ENCODE measurements around the gene RAET1E.
"Not testable (repeated sequence)": the region's sequence is repeated elsewhere in the genome, so short reads cannot be mapped to it uniquely, and the experiment has no call there.

Gene RAET1E, protein sequence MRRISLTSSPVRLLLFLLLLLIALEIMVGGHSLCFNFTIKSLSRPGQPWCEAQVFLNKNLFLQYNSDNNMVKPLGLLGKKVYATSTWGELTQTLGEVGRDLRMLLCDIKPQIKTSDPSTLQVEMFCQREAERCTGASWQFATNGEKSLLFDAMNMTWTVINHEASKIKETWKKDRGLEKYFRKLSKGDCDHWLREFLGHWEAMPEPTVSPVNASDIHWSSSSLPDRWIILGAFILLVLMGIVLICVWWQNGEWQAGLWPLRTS

DNA sequence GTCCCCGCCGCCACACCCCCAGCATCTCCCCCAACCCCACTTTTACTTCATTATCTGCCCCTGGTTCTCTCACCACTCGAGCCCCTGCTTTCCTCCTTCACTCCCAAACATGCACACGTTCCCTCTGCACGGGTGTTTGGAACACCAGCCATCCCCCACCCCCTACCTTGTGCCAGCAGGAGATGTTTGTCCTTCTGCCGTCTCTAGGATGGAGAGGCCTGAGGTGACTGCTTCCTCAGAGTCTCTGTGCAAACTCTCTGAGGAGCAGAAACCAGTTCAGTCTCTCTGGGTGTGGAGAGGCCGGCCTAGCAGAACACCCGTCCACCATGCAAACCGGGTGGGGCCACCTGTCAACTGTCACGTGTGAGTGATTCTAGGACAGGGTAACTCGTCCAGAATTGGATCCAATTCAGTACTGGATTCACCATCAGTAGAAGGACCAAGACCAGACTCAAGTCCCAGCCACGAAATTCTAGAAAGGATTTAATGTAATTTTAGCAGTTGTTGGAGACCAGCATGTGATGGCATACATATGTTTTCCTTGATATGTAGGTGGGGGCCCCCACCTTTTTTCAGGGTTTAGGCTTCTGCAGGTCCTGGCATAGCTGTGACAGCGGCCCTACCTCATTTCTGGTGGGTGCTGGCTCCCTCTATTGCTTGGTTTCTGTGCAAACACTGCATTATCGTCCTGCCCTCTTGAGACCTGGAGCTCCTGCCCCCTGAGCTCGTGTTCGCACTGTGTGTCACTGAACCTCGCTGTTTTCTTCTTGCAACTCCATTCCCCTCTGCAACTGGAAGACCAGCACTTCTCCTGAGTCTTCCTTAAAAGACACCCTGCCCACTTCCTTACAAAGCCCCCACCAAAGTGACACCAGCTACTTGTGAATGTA is at the start of gene RAET1E:
Gene RAET1E, minus strand, starts transcription at position 259 of the 890 bp plus-strand sequence. CDS start 7,212 bp downstream, outside the sequence.
- no peak for DNase-seq (ENCODE audit: low spot score)

DNA sequence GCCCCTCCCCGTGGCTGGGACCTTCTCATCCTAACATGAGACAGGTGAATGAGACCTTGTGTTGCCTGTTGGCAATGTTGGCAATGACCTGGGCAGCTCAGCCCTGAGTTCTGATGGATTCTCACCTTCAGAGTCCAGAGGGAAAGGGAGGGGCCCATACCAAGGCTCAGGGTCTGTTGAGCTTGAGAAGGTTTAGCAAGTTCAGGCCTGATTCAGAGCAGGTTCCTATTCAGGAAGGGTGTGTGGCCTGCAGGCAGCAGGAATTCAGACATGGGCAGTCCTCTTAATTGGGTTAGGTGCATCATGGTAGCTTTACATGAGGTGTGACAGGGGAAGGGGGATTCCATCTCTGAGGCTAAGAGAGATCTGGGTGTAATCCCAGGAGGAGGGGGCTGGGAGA is 49.6 kb upstream of the RAET1E start:
- not testable (repeated sequence) for DNase-seq (ENCODE audit: low spot score)

DNA sequence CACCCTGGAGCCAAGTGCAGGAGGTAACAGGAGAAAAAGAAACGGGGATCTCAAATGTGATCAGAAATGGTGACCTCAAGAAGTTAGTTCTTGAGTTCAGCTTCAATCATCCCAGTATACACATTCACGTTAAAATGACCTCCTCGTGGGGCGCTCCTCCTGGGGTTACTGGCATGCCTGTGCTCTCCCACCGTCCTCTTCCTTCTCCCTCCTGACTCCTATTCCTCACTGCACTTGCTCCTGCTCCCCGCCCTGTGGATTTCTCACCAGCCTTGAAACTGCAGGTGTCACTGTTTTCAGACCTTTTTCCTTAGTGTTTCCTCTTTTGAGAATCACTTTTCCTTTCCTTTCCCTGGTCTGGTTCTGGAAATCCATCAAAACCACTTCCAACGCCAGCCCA is 48.7 kb upstream of the RAET1E start:
- not testable (repeated sequence) for DNase-seq (ENCODE audit: low spot score)

DNA sequence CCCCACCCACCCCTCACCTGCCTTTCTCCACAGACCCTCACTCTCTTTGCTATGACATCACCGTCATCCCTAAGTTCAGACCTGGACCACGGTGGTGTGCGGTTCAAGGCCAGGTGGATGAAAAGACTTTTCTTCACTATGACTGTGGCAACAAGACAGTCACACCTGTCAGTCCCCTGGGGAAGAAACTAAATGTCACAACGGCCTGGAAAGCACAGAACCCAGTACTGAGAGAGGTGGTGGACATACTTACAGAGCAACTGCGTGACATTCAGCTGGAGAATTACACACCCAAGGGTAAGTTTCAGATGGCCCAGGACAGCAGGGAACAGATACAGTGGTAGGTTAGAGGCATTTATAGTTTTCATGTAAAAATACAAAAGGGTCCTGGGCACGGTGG is 47.4 kb upstream of the RAET1E start:
- not testable (repeated sequence) for DNase-seq (ENCODE audit: low spot score)

DNA sequence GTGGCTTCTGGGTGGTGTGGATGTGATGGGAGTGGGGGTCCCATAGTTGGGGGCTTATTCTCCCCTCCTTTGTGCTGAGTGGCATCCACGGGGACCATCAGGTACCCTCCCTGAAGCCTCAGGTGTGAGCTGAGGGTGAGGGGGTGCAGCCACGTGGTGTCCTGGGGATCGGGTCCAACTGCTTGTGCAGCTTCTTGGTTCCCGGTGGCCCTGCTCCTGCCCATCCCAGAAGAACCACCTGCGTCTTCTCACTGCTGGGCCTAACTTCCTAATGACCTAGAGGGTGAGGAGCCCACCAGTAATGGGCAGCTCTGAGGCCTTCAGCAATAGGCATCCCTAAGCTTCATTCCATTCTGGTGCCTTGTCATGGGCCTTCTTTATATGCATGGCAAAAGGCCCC is 45.4 kb upstream of the RAET1E start:
- not testable (repeated sequence) for DNase-seq (ENCODE audit: low spot score)

DNA sequence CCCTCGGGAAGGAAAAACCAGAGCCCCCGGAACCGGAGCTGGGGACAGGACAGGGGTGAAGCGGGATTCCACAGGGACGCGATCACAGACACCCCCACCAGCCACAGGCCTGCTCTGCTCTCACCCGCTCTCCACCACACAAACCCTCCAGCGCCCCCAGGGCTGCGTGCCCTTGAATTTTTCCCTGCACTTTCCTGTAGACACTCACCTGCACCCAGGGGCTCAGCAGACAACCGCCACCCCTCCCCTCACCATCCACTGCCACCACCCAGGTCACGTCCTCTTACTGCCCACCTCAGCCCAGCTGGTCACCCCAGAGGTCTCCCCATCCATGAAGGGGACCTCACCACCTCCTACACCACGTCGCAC is 44.5 kb upstream of the RAET1E start:
- DNase-seq (ENCODE audit: low spot score): no peak

DNA sequence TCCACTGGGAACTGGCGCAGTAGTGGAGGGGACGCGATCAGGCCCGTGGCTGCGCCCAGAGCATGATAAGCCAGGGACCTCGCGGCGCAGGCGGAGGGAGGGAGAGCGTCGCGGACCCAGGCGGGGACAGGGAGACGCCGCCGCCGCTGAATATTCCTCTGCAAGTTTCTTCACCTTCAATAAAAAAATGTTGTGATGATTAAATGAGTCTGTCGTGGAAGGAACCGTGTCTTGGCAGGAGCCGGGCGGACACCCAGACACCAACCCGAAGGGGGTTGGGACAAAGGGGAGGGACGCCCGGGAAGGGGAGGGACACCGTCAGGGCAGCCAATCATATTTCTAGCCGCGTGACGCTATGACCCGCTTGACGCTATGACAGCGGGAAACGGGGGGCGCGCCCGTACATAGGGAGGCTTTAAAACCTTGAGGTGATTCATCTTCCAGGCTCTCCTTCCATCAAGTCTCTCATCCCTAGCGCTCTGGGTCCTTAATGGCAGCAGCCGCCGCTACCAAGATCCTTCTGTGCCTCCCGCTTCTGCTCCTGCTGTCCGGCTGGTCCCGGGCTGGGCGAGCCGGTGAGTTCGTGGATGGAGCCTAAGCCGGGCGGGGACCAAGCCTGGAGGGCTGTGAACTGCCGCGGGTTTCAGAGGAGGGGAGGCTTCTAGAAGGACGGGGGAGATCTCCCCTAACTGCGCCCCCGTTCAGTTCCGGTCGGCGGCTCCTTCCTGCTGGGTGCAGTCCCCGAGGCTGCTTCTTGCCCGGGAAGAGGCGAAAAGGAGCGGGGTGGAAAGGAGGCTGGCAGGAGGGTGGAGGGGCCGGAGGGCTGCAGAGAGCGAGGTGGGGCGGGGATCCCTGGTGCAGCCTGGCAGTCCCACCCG is 43.9 kb upstream of the RAET1E start, which contains the start of gene ULBP2:
Gene ULBP2, plus strand, starts transcription at position 432 of the 878 bp plus-strand sequence. Its CDS starts 59 bp downstream, at position 491.
- DNase-seq (ENCODE audit: low spot score): peak; percentile 65

DNA sequence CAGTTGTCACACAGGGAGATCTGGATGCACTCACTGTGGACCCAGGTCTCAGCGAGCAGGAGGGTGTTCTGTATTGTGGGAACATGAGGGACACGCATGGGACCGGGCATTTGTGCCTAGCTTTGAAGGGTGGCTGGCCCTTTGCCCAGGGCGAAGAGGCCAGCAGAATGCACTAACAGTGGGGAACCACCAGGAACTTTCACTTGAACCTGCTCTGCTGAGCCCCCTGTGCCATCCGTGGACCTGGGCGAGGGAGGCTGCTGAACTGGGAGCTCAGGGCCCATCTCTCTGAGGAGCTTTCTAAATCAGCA is 42.7 kb upstream of the RAET1E start:
- no peak for DNase-seq (ENCODE audit: low spot score)

DNA sequence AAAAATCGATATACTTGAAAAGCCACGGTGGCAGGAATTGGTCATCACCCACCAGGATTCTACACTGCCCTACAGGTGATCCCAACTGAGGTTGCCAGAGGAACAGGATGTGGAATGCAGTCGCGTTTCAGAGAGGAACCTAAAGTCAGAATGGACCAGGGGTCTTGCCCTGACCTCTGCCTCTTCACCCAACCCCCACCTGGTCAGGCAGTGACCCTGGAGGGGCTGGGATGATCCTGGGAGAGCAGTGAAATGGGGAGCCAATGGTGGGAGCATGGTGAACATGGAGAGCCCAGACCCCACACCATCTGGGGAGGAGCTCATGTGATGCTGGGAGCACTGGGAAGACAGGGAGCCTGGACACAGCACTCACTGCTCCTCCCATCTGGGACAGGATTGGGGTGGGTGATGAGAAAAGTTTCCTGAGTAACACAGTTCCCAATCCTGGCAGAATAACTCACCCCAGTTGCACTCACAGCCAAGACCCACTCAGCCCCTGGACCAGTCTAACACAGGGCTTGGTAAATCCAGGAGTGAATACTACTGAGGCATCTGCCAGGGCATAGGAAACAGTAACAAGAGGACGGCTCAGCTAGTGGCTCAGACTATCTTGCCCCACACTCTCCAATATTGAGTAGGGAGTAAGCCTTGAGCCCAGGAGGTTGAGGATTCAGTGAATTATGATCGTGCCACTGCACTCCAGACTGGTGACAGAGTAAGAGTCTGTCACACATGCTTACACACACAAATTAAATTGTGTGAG is 42.2 kb upstream of the RAET1E start:
- no peak for DNase-seq (ENCODE audit: low spot score)

DNA sequence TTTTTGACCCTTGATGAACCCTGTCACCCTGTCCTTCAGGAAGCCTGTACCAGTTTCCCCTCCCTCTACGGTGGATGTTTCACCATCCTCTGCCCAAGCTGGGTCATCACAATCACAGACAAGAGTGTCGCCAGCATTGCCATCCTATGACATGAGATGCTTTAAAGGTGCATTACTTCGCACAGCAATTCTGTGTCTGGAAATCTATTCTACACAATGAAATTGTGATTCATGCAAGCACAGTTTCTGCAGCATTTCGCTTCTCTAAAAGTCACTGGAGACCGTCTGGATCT is 41.4 kb upstream of the RAET1E start:
- DNase-seq (ENCODE audit: low spot score): no peak

DNA sequence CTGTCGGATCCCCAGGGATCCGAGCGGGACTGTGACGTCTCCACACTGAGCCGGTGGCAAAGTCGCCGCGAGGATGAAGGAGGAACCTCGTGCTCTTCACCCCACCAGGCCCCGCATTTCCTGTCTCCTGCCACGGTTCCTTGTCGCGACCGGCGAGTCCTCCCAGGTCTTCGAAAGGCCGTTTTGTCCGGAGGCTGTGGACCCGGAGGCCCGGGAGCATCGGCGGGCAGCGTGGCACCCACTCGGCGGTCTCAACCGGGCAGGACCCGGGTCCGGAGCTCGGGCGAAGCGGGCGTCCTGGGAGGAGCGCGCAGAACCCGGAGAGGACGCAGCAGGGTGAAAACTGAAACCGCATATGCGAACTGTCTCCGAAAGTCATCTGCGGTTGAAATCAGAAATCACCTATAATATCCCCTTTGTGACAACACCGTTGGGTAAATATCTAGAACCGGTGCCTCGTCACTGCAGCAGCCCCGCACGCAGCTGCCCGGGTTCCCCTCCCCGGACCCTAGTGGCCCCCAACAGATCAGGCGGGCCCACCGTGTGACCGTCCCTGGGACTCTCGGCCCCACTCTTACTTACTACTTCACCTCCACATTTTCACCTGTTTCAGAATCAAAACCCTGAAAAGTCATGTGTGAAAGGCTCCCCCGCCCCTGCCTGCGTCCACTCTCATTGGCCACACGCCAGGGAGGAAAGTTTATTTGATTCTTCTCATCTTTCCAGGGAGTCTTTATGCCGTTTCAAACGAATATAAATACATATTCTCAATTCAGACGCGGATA is 40.9 kb upstream of the RAET1E start:
- DNase-seq (ENCODE audit: low spot score): no peak

DNA sequence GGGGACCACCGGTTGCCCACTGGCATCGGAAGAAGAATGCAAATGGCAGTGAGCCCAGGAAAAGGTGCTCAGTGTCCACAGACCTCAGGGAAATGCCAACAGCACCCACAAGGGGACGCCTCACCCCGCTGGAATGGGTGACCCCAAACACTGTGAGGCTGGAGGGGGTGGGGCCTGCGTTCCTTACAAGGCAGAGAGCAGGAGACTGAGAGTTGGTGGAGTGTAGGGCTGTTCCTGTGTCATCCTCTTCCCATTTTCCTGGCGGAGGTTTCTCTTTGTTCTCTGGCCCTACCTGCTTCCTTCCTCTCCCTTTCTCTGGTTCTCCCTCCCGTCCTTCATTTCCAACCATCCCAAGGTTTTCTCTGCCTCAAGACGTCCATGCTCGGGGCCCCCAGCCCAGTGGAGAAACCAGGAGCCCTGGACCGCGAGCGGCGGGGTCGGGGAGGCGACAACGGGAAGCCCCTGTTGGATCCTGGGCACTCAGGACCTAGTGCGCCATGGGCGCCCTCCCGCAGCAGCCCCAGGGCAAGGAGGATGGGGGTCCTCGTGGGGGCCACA is 40.2 kb upstream of the RAET1E start:
- not testable (repeated sequence) for DNase-seq (ENCODE audit: low spot score)

DNA sequence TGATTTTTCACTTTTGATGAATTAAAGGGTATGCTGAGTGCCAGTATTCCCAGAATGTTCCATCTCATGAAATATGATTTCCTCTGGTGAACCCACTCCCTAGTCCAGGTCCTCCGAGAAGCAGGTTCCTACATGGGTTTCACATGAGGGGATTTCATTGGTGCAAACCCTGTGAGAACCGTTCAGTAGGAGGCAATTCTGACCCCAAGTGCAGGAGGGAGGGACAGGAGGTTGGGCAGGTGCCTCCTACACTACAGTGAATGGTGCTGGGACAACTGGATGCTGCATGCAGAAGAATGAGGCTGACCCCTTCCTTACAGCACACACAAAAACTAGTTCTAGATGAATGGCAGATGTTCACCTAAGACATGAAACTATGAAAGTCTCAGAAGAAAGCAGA is 38.8 kb upstream of the RAET1E start:
- DNase-seq (ENCODE audit: low spot score): no peak

DNA sequence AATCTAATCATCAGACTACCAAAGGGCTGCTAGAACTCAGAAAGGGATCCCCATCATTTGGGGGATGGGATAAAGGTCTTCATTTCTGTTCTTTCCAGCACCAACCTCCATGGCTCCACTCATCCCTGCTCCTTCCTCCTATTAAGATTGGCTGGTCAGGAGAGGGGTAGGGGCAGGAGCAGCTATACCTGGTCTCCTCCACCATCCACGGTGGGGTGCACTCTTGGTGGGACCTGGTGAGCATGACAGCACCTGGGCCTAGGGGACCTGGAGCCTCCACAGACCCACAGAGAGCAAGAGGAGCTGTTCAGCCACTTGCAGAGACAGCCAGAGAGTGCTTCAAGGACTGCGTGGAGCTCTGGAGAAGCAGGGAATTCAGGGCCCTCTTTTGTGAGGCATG is 37.8 kb upstream of the RAET1E start:
- DNase-seq (ENCODE audit: low spot score): no peak

DNA sequence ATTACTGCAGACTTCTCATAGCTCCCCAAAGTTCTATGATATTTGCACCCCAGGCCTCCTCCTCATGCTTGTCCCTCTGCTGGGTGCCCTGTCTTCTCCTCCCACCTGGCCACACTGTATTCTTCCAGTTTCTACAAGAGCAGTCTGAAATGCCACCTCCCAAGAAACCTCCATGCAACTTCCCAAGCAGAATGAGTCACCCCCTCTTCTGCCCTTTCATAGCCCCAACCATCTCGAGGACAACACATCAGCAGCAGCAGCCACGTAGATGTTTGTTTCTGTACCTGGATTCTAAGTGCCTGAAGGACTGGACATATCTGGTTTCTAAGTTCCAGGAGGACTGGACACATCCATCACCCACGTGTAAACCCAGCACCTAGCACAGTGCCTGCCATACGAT is 37.3 kb upstream of the RAET1E start:
- no peak for DNase-seq (ENCODE audit: low spot score)

DNA sequence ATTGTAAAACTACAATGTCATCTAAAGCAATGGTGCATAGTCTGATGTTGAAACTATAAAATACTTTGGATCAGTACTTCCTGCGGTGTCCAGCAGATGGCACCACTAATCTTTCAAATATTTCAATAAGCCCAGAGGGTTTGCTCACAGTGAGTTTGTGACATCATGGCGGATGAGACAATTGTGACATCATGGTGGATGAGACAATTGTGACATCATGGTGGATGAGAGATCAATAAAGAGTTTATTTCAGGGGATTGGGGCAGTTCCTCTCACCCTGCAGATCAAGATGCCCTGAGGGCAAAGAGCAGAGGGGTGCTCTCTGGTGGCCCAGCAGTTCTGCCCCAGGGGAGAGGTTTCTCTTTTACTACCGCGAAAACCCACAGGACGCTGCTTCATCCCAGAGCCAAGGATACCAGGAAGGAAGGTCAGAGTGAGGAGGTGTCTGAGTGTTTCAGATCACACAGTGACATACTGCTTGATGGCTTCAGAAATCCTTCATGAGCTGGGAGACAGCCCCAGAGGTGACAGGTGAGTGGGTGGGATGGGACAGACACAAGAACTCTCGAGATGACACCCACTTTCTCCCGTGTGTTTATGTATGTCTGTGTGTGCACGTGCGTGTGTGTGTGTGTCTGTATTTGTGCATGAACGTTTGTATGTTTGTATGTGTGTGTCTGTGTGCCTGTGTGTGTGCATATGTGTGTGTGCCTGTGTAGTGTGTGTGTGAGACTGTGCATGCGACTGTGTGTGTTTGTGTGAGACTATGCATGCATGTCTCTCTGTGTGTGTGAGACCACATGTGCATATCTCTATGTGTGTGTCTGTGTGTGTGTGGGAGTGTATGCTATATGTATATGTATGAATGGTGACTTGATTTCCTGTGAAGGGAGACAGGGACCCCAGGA is 36.6 kb upstream of the RAET1E start:
- DNase-seq (ENCODE audit: low spot score): peak; percentile 54

DNA sequence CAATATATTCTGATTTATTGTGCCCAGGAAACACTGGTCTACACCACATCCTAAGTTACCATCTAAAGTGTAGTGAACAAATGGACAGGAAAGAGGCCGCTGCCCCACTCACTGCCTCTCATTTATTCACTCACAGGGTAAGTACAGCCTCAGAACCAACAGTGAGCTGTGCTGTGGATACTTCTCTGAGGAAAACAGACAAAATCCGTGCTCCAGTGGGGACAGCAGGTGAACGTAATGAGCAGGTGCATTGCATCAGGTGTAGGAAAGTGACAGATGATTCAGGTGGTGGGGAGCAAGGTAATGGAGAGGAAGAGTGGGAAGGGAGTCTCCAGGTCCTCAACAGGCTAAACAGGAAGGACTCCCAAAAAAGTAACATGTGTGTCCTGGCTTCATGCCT is 35.5 kb upstream of the RAET1E start:
- no peak for DNase-seq (ENCODE audit: low spot score)

DNA sequence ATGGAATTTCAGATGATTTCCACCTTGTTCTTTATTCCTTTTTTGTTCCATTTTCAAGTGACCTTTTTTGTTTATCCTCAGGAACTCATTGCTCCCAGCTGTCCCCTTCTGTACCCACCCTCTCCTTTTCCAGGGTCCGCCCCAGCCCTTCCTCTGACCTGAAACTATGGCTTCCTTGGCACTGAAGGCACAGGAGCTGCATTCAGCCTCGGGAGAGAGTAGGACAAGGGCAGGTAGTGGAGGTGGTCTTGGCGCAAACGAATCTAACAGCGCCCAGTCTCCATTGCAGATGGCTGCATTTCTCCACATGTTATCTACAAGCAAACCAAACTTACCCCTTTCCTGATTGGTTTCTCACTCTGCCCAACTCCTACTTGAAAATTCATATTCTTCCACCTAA is 35.1 kb upstream of the RAET1E start:
- DNase-seq (ENCODE audit: low spot score): no peak

DNA sequence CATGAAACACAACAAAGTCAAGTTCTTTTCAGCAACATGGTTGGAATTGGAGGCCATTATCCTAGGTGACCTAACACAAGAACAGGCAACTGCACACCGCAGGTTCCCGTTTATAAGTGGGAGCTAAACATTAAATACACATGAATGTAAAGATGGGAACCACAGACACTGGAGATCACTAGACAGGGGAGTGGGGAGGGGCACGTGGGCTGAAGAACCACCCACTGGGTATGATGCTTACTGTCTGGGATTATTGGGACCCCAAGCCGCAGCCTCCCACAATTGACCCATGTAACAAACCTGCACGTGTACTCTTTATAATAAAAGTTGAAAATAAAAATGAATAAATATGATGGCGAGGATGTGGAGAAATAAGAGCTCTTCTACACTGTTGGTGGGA is 33.6 kb upstream of the RAET1E start:
- no peak for DNase-seq (ENCODE audit: low spot score)

DNA sequence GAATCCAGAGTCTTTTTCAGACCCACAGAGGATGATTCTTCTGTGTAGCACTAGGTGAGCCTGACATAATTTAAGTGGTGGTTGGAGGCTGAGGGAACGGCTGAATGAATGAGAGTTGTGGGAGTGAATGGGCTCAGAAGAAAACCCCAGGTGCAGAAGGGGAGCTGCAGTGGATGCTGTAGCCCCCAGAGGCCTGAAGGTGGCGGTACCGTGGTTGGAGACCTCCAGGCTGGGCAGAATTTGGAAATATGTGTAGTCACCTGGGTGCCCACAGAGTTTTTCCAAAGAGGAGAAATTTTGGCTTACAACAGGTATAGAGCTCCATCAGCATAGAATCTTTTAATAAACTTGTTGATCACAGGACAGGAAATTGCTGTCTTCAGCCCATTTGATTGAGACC is 31.5 kb upstream of the RAET1E start:
- no peak for DNase-seq (ENCODE audit: low spot score)
